CD4-positive, alpha-beta T cell treated with Interleukin-15 for 1 hour (primary cell): ENCODE results near the gene PDE7B.
"Not testable (repeated sequence)": the region's sequence is repeated elsewhere in the genome, so short reads cannot be mapped to it uniquely, and the experiment has no call there.

Experiments
- DNase-seq: peaks from one replicate; pipeline ENCODE4 v3.0.0-alpha.2; 2020

The PDE7B gene

GRCh38 chr6:136079701-136080565, 228.4 kb downstream of the PDE7B start:
- DNase-seq, result no peak

- no peak for DNase-seq
Measured at GRCh38 chr6:136083540-136083939, 232.0 kb downstream of the PDE7B start.

GRCh38 chr6:136084403-136084802, 232.9 kb downstream of the PDE7B start:
- no peak for DNase-seq

- no peak for DNase-seq
Measured at GRCh38 chr6:136085370-136086115, 234.0 kb downstream of the PDE7B start.

- DNase-seq, result no peak
Measured at GRCh38 chr6:136086686-136087085, 235.2 kb downstream of the PDE7B start.

- no peak for DNase-seq
Measured at GRCh38 chr6:136087986-136088385, 236.5 kb downstream of the PDE7B start.

- no peak for DNase-seq
Measured at GRCh38 chr6:136088693-136089092, 237.2 kb downstream of the PDE7B start.

GRCh38 chr6:136089876-136090275, 238.4 kb downstream of the PDE7B start:
- DNase-seq, result no peak

GRCh38 chr6:136090929-136091328, 239.4 kb downstream of the PDE7B start:
- no peak for DNase-seq

GRCh38 chr6:136092897-136093296, 241.4 kb downstream of the PDE7B start:
- DNase-seq, result no peak

GRCh38 chr6:136093835-136094234, 242.3 kb downstream of the PDE7B start:
- DNase-seq, result no peak

GRCh38 chr6:136094812-136095211, 243.3 kb downstream of the PDE7B start:
- no peak for DNase-seq

- no peak for DNase-seq
Measured at GRCh38 chr6:136095986-136096385, 244.5 kb downstream of the PDE7B start.

- DNase-seq, result no peak
Measured at GRCh38 chr6:136102991-136103688, 251.6 kb downstream of the PDE7B start.

GRCh38 chr6:136103763-136104311, 252.3 kb downstream of the PDE7B start:
- no peak for DNase-seq

- no peak for DNase-seq
Measured at GRCh38 chr6:136104556-136104955, 253.1 kb downstream of the PDE7B start.

GRCh38 chr6:136105797-136106196, 254.3 kb downstream of the PDE7B start:
- not testable (repeated sequence) for DNase-seq

- no peak for DNase-seq
Measured at GRCh38 chr6:136108361-136108945, 257.0 kb downstream of the PDE7B start.

- DNase-seq, result no peak
Measured at GRCh38 chr6:136111831-136112230, 260.3 kb downstream of the PDE7B start.

GRCh38 chr6:136112262-136112661, 260.8 kb downstream of the PDE7B start:
- no peak for DNase-seq

GRCh38 chr6:136113736-136114173, 262.3 kb downstream of the PDE7B start:
- DNase-seq, result peak; percentile 44

GRCh38 chr6:136114661-136115060, 263.2 kb downstream of the PDE7B start:
- no peak for DNase-seq

GRCh38 chr6:136115941-136116340, 264.4 kb downstream of the PDE7B start:
- no peak for DNase-seq
